A549 (cell line): ENCODE data around the gene CPB1. TPM values are rescaled to one million over a fixed set of nuclear protein-coding genes. Genes with fewer than 3 reads are reported as not detected.

Source experiments
- ATAC-seq, 2 experiments: fragments of 200-7000 bp in 1 of 2; fragments of >200 bp in 1 of 2; cut with Nextera tagmentation in 1 of 2; cut with Tn5 transposase in 1 of 2; 3 replicates each; pipeline versions ENCODE4 v1.8.0 to v1.9.1; 2018 to 2020; ENCODE audit warnings: mild to moderate bottlenecking in 1 of 2, moderate library complexity in 1 of 2
- CTCF ChIA-PET: fragments of 300-600 bp; sonication (Branson Sonifier 250); formaldehyde crosslinking; extraction: SDS; loops from one replicate; lab custom pipeline; 2021; ENCODE audit warnings: antibody characterized with exemption, inconsistent platforms; lab: Yijun Ruan, JAX
- POLR2A ChIA-PET: fragments of 350-600 bp; formaldehyde crosslinking; extraction: SDS; loops from one replicate; lab custom pipeline; 2021; ENCODE audit warnings: antibody characterized with exemption, inconsistent platforms; lab: Yijun Ruan, JAX
- DNase-seq, 2 experiments: peaks; one replicate each; pipeline versions ENCODE4 v3.0.0 to v3.0.0-alpha.2; 2011 to 2016; ENCODE audit warnings: low read depth in 1 of 2, low spot score in 1 of 2
- FAIRE-seq: peaks from 2 replicates; lab custom pipeline; 2011; peaks lifted over from hg19 to GRCh38; lab: Jason Lieb, UNC
- H3K27ac ChIP-seq, 2 experiments: fragments of >200 bp; sonication (Bioruptor Twin); formaldehyde crosslinking; 3 replicates each; pipeline ENCODE4 v1.5.1; 2016 to 2017
- H3K4me1 ChIP-seq: fragments of >200 bp; sonication (Bioruptor Twin); formaldehyde crosslinking; 3 replicates; pipeline ENCODE4 v1.6.1; 2016
- H3K4me2 ChIP-seq: fragments of >200 bp; sonication (Bioruptor Twin); formaldehyde crosslinking; 3 replicates; pipeline ENCODE4 v1.6.1; 2016
- H3K4me3 ChIP-seq: fragments of >200 bp; sonication (Bioruptor Twin); formaldehyde crosslinking; 3 replicates; pipeline ENCODE4 v1.5.1; 2016
- H3K9me3 ChIP-seq: fragments of >200 bp; sonication (Bioruptor Twin); formaldehyde crosslinking; 3 replicates; pipeline ENCODE4 v1.6.1; 2016
- BHLHE40 ChIP-seq: IDR thresholded peaks from 2 replicates; pipeline ENCODE4 v1.6.1; 2012; ENCODE audit warnings: low read depth, low read length, inconsistent platforms
- CBX2 ChIP-seq: fragments of 200-600 bp; sonication (generic); IDR thresholded peaks from 2 replicates; pipeline ENCODE4 v1.6.1; 2016; ENCODE audit warnings: low read depth, mild to moderate bottlenecking, borderline replicate concordance
- CBX8 ChIP-seq: fragments of 200-600 bp; sonication (generic); IDR thresholded peaks from 2 replicates; pipeline ENCODE4 v1.6.1; 2016
- CEBPB ChIP-seq, 2 experiments: fragments of >200 bp in 1 of 2; sonication (Bioruptor Twin) in 1 of 2; formaldehyde crosslinking in 1 of 2; IDR thresholded peaks; 2 replicates each; pipeline ENCODE4 v1.6.1; 2012 to 2016
- CHD2 ChIP-seq: fragments of 150-350 bp; IDR thresholded peaks from 2 replicates; pipeline ENCODE4 v1.6.1; 2014; ENCODE audit warnings: low read length; ENCODE audit not compliant: partially characterized antibody
- CTCF ChIP-seq: fragments of >200 bp; sonication (Bioruptor Twin); formaldehyde crosslinking; IDR thresholded peaks from 3 replicates; pipeline ENCODE4 v1.5.1; 2016
- EHF ChIP-seq: fragments of 250-450 bp; sonication (Bioruptor Pico); IDR thresholded peaks from 2 replicates; pipeline ENCODE4 v1.5.0; 2020; ENCODE audit warnings: mild to moderate bottlenecking
- EHMT2 ChIP-seq: fragments of 200-600 bp; sonication (generic); IDR thresholded peaks from 2 replicates; pipeline ENCODE4 v1.6.1; 2016; ENCODE audit warnings: antibody characterized with exemption, low read depth, mild to moderate bottlenecking, moderate library complexity
- EP300 ChIP-seq, 2 experiments: fragments of >200 bp; sonication (Bioruptor Twin); formaldehyde crosslinking; IDR thresholded peaks; 2 replicates in 1 of 2; 3 replicates in 1 of 2; pipeline ENCODE4 v1.6.1; 2016 to 2017
- ESRRA ChIP-seq: fragments of 150-350 bp; IDR thresholded peaks from 2 replicates; pipeline ENCODE4 v1.6.1; 2014; ENCODE audit warnings: mild to moderate bottlenecking, low read length, borderline replicate concordance
- FOSL2 ChIP-seq, 2 experiments: fragments of 450-650 bp in 1 of 2; fragments of >200 bp in 1 of 2; sonication (Bioruptor Twin) in 1 of 2; formaldehyde crosslinking; IDR thresholded peaks; 2 replicates each; pipeline versions ENCODE4 v1.5.0 to v1.6.1; 2016 to 2020; ENCODE audit warnings: mild to moderate bottlenecking in 1 of 2, moderate library complexity in 1 of 2
- HES2 ChIP-seq: fragments of >200 bp; sonication (Bioruptor Twin); formaldehyde crosslinking; IDR thresholded peaks from 2 replicates; pipeline ENCODE4 v1.6.1; 2016
- HEYL ChIP-seq: fragments of 250-450 bp; sonication (Bioruptor Pico); IDR thresholded peaks from 2 replicates; pipeline ENCODE4 v1.8.0; 2021; ENCODE audit warnings: mild to moderate bottlenecking, moderate library complexity
- HOXB5 ChIP-seq: fragments of 250-450 bp; sonication (Bioruptor Pico); IDR thresholded peaks from 2 replicates; pipeline ENCODE4 v1.5.0; 2020; ENCODE audit warnings: mild to moderate bottlenecking, moderate library complexity
- MAX ChIP-seq: IDR thresholded peaks from 2 replicates; pipeline ENCODE4 v1.6.1; 2012
- MYC ChIP-seq: IDR thresholded peaks from 2 replicates; pipeline ENCODE4 v1.6.1; 2012; ENCODE audit warnings: mild to moderate bottlenecking, inconsistent platforms, low read length, improper control_type of control experiment, borderline replicate concordance
- NFE2L2 ChIP-seq: fragments of 150-350 bp; conservative IDR thresholded peaks from 2 replicates; pipeline ENCODE4 v1.6.1; 2014; ENCODE audit warnings: low read length
- RARB ChIP-seq: fragments of 250-450 bp; sonication (Bioruptor Pico); IDR thresholded peaks from 2 replicates; pipeline ENCODE4 v1.8.0; 2021; ENCODE audit warnings: mild to moderate bottlenecking, moderate library complexity
- RFX5 ChIP-seq: fragments of 450-650 bp; IDR thresholded peaks from 2 replicates; pipeline ENCODE4 v1.7.1; 2014; ENCODE audit warnings: antibody characterized with exemption, mild to moderate bottlenecking, moderate library complexity
- RNF2 ChIP-seq: fragments of 200-600 bp; sonication (generic); IDR thresholded peaks from 2 replicates; pipeline ENCODE4 v1.6.1; 2016; ENCODE audit warnings: low read depth, mild to moderate bottlenecking, antibody characterized with exemption, moderate library complexity, borderline replicate concordance
- ZC3H11A ChIP-seq: fragments of 450-650 bp; IDR thresholded peaks from 2 replicates; pipeline ENCODE4 v1.6.1; 2014; ENCODE audit warnings: antibody characterized with exemption, mild to moderate bottlenecking
- ZNF302 ChIP-seq: fragments of 250-450 bp; sonication (Bioruptor Pico); IDR thresholded peaks from 2 replicates; pipeline ENCODE4 v1.9.0; 2021; ENCODE audit warnings: inconsistent platforms, mild to moderate bottlenecking, moderate library complexity
- ZSCAN20 ChIP-seq: fragments of 250-450 bp; sonication (Bioruptor Pico); IDR thresholded peaks from 2 replicates; pipeline ENCODE4 v1.8.0; 2022; ENCODE audit warnings: mild to moderate bottlenecking, moderate library complexity
- WGBS: methylation state at CpG from one replicate; pipeline ENCODE4 v1.1.6; 2017; ENCODE audit errors: missing lambda C conversion rate; 5-methylcytosine and 5-hydroxymethylcytosine counted together
- polyA plus RNA-seq, 4 experiments: library from polyadenylated mRNA; depleted of rRNA in 3 of 4; stranded (reverse); fragments of >200 nt; fragmentation: RNase III in 1 of 4; extraction: RNeasy Plus Mini Kit Qiagen cat#74134 plus additional on column Dnase treatment in 1 of 4; gene quantifications; 2 replicates in 3 of 4; 3 replicates in 1 of 4; pipeline ENCODE4 v1.2.3, GENCODE V29; 2011 to 2017

Gene CPB1
- polyA plus RNA-seq, 2 of the 4 experiments (the other 2 are of a cell fraction), result not detected

GRCh38 chr3:148839805-148840204 is 12.2 kb downstream of the CPB1 start:
- Histone ChIP-seq H3K4me1 (no peaks in the 10 kb centered on the region), H3K9me3 (no peaks in the 10 kb centered on the region), H3K4me3 (no peak overlapping the region), H3K27ac (no peak overlapping the region)
- CTCF ChIA-PET, result interaction anchor here (1.2 kb wide), 1 partner anchor 113 kb away, joined by 4 read pairs; no protein-coding TSS in a partner anchor
- POLR2A ChIA-PET, result no interaction called here
- no peak for DNase-seq
- no peak for TF ChIP-seq NFE2L2
- no peak for TF ChIP-seq FOSL2 (IDR thresholded peaks at IDR 0.05)
- no peak for TF ChIP-seq FOSL2 (CRISPR knock-in tag; IDR thresholded peaks at IDR 0.05)
- no peak for TF ChIP-seq MAX
- TF ChIP-seq, all 56 proteins: peak for 0
- ATAC-seq (no peak), FAIRE-seq (no peak)
- no peak overlapping the region for H3K4me2 ChIP-seq

- POLR2A ChIA-PET, result no interaction called here
- no peak for FAIRE-seq
- Histone ChIP-seq H3K9me3 (no peaks in the 10 kb centered on the region), H3K4me3 (no peak overlapping the region), H3K4me1 (no peaks in the 10 kb centered on the region), H3K27ac (no peak overlapping the region)
- ATAC-seq, result no peak
- 41% methylated on average over 4 of the region's 4 CpGs for WGBS
- TF ChIP-seq CEBPB (IDR thresholded peaks at IDR 0.05) (no peak), HOXB5 (CRISPR knock-in tag) (no peak), EHF (CRISPR knock-in tag) (no peak), ZC3H11A (no peak), RFX5 (no peak)
- TF ChIP-seq, all 56 proteins: peak for 0
- H3K4me2 ChIP-seq, result no peak overlapping the region
- DNase-seq, result no peak
- CTCF ChIA-PET, result no interaction called here
Measured at GRCh38 chr3:148840451-148840850, 12.8 kb downstream of the CPB1 start.

- Histone ChIP-seq H3K4me2 (no peak overlapping the region), H3K9me3 (no peaks in the 10 kb centered on the region), H3K27ac (no peak overlapping the region), H3K4me3 (no peak overlapping the region), H3K4me1 (no peaks in the 10 kb centered on the region)
- FAIRE-seq (no peak), ATAC-seq (no peak), DNase-seq (no peak)
- POLR2A ChIA-PET, result no interaction called here
- TF ChIP-seq HES2 (no peak), EP300 (IDR thresholded peaks at IDR 0.05) (no peak), ZNF302 (CRISPR knock-in tag) (no peak), RNF2 (no peak), ESRRA (no peak), ZSCAN20 (CRISPR knock-in tag) (no peak), CBX8 (no peak), HEYL (CRISPR knock-in tag) (no peak), BHLHE40 (no peak), CHD2 (no peak), MAX (no peak), CBX2 (no peak), RARB (CRISPR knock-in tag) (no peak), MYC (no peak), EHMT2 (no peak), CTCF (no peak)
- CTCF ChIA-PET, result interaction anchor here (1.6 kb wide), 1 partner anchor 97 kb away, joined by 6 read pairs; no protein-coding TSS in a partner anchor
- 60% methylated on average over 2 of the region's 2 CpGs for WGBS
Measured at GRCh38 chr3:148845756-148846395, 18.3 kb downstream of the CPB1 start.
